Measurements from ENCODE around the gene KCTD20. TPM values are rescaled to one million over a fixed set of nuclear protein-coding genes. Genes with fewer than 3 reads are reported as not detected.

Gene KCTD20
- total and polyA plus RNA-seq, 2 of the 13 experiments (the other 11 are each of a cell fraction or from before 2014, with no cell fraction given): 52.7 to 67.1 TPM

GRCh38 chr6:36441307-36441894 is 1.4 kb upstream of the KCTD20 start (continued):
- TF ChIP-seq ZNF318 (CRISPR knock-in tag; IDR thresholded peaks at IDR 0.05): no peak
- peak; percentile 69; the same call in 1 of the 2 replicates for TF ChIP-seq ZNF766 (CRISPR knock-in tag; IDR thresholded peaks at IDR 0.05; ENCODE audit: borderline replicate concordance)
- no peak for TF ChIP-seq HNRNPUL1 (IDR thresholded peaks at IDR 0.05; ENCODE audit: low read depth, low read length)
- TF ChIP-seq USF2 (IDR thresholded peaks at IDR 0.05; ENCODE audit: low read depth, low read length): no peak
- TF ChIP-seq USF2 (CRISPR knock-in tag; IDR thresholded peaks at IDR 0.05; ENCODE audit: borderline replicate concordance): no peak
- no peak for TF ChIP-seq ZNF501 (CRISPR knock-in tag; IDR thresholded peaks at IDR 0.05)
- TF ChIP-seq SALL2 (CRISPR knock-in tag; IDR thresholded peaks at IDR 0.05): no peak
- TF ChIP-seq SPEN (CRISPR knock-in tag; IDR thresholded peaks at IDR 0.05; ENCODE audit: low read depth): peak; percentile 65; the same call in 1 of the 2 replicates
- peak; percentile 43; the same call in 1 of the 2 replicates for TF ChIP-seq PAXIP1 (CRISPR knock-in tag; conservative IDR thresholded peaks at IDR 0.05)
- TF ChIP-seq ZNF563 (CRISPR knock-in tag; IDR thresholded peaks at IDR 0.05): no peak
- no peak for TF ChIP-seq ZNF136 (CRISPR knock-in tag; IDR thresholded peaks at IDR 0.05; ENCODE audit: low read depth)
- TF ChIP-seq SP2 (CRISPR knock-in tag; IDR thresholded peaks at IDR 0.05): no peak
- TF ChIP-seq SRSF9 (IDR thresholded peaks at IDR 0.05; ENCODE audit: borderline replicate concordance, insufficient read depth, low read depth, low read length, poor library complexity, severe bottlenecking): no peak

All from HepG2 (cell line).